GM12892 (cell line): ENCODE measurements around the gene SMARCD1.

ENCODE experiments used
- POLR2A ChIP-seq: IDR thresholded peaks from 2 replicates; pipeline ENCODE4 v1.6.1; 2011; ENCODE audit warnings: low read depth, low read length, control low read depth
- POLR2AphosphoS5 ChIP-seq: IDR thresholded peaks from 2 replicates; pipeline ENCODE4 v1.6.1; 2011; ENCODE audit warnings: low read depth, low read length, control low read depth
- TAF1 ChIP-seq: IDR thresholded peaks from 2 replicates; pipeline ENCODE4 v1.6.1; 2011; ENCODE audit warnings: low read depth, mild to moderate bottlenecking, control low read depth, low read length, borderline replicate concordance

DNA sequence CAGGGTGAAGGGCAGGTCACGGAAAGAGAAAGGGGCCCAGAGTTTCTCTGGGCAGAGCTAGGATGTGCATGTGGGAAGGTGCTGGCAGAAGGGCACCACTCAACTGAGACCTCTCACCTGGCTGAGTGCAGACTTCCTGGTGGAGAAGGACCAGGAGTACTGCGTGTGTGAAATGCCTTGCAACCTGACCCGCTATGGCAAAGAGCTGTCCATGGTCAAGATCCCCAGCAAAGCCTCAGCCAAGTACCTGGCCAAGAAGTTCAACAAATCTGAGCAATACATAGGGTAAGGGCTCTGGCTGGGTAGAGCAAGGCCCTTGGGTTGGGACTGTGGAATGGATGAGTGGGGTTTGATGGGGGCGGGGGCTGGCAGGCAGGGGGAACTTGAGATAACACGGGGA, 5.4 kb upstream of the SMARCD1 start:
- no peak for TF ChIP-seq TAF1
- TF ChIP-seq POLR2AphosphoS5: no peak
- TF ChIP-seq POLR2A: no peak
